Ectodermal cell (in vitro differentiated cells): ENCODE results near the gene SHE.

ENCODE experiments used
- H3K27ac ChIP-seq: 2 replicates; pipeline ENCODE4 v1.7.0; 2013; ENCODE audit warnings: mild to moderate bottlenecking, low read depth, low read length; ENCODE audit not compliant: insufficient read depth, poor library complexity, severe bottlenecking
- H3K27me3 ChIP-seq: 2 replicates; pipeline ENCODE4 v1.7.0; 2013; ENCODE audit warnings: mild to moderate bottlenecking, low read length; ENCODE audit not compliant: insufficient read depth, control insufficient read depth, poor library complexity, severe bottlenecking
- H3K36me3 ChIP-seq: one replicate; pipeline ENCODE4 v1.7.0; 2013; ENCODE audit warnings: low read length; ENCODE audit not compliant: control insufficient read depth, insufficient read depth
- H3K4me1 ChIP-seq: one replicate; pipeline ENCODE4 v1.7.0; 2013; ENCODE audit warnings: low read length; ENCODE audit not compliant: control insufficient read depth, insufficient read depth
- H3K4me3 ChIP-seq: 2 replicates; pipeline ENCODE4 v1.7.0; 2013; ENCODE audit warnings: low read depth, low read length, control low read depth; ENCODE audit not compliant: insufficient read depth
- H3K9me3 ChIP-seq: 2 replicates; pipeline ENCODE4 v1.7.0; 2013; ENCODE audit warnings: mild to moderate bottlenecking, low read length, moderate library complexity; ENCODE audit not compliant: control insufficient read depth
- WGBS, 2 experiments: methylation state at CpG; one replicate each; pipeline ENCODE4 v1.1.7; 2013; ENCODE audit warnings: missing lambda C conversion rate in 2 of 2; 5-methylcytosine and 5-hydroxymethylcytosine counted together

SHE gene

GRCh38 chr1:154466921-154467417 is 35.2 kb downstream of the SHE start:
- no peaks in the 10 kb centered on the region for H3K27me3 ChIP-seq
- no peaks in the 10 kb centered on the region for H3K9me3 ChIP-seq
- peaks cover 4% of the 10 kb centered on the region for H3K4me1 ChIP-seq
- no peaks in the 10 kb centered on the region for H3K36me3 ChIP-seq
- no peak overlapping the region for H3K4me3 ChIP-seq
- H3K27ac ChIP-seq: no peak overlapping the region
- 72 to 73% methylated on average over 8 of the region's 8 CpGs for WGBS, 2 experiments

DNA sequence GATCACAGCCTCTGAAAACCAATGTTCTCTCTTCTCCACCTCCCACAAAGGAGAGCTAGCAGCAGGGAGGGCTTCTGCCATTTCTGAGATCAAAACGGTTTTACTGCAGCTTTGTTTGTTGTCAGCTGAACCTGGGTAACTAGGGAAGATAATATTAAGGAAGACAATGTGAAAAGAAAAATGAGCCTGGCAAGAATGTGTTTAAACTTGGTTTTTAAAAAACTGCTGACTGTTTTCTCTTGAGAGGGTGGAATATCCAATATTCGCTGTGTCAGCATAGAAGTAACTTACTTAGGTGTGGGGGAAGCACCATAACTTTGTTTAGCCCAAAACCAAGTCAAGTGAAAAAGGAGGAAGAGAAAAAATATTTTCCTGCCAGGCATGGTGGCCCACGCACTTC is 36.0 kb downstream of the SHE start:
- 71 to 75% methylated on average over 3 of the region's 3 CpGs for WGBS, 2 experiments

GRCh38 chr1:154465621-154466195 is 36.5 kb downstream of the SHE start:
- 87 to 93% methylated on average over 7 to 8 of the region's 8 CpGs for WGBS, 2 experiments
- H3K9me3 ChIP-seq: no peaks in the 10 kb centered on the region
- H3K27ac ChIP-seq: no peak overlapping the region
- H3K4me3 ChIP-seq: no peak overlapping the region
- H3K36me3 ChIP-seq: no peaks in the 10 kb centered on the region
- H3K4me1 ChIP-seq: peaks cover 4% of the 10 kb centered on the region
- no peaks in the 10 kb centered on the region for H3K27me3 ChIP-seq

More for the DNA sequence above, 36.0 kb downstream of the SHE start:
- Histone ChIP-seq H3K36me3 (no peaks in the 10 kb centered on the region), H3K27ac (no peak overlapping the region), H3K27me3 (no peaks in the 10 kb centered on the region), H3K9me3 (no peaks in the 10 kb centered on the region), H3K4me3 (no peak overlapping the region), H3K4me1 (peaks cover 4% of the 10 kb centered on the region)

- H3K27ac ChIP-seq: no peak overlapping the region
- no peaks in the 10 kb centered on the region for H3K27me3 ChIP-seq
- no peak overlapping the region for H3K4me3 ChIP-seq
- no peaks in the 10 kb centered on the region for H3K9me3 ChIP-seq
- no peaks in the 10 kb centered on the region for H3K36me3 ChIP-seq
- WGBS, 2 experiments: 89 to 90% methylated on average over 4 of the region's 4 CpGs
- peaks cover 4% of the 10 kb centered on the region for H3K4me1 ChIP-seq
These were observed 38.7 kb downstream of the SHE start for GRCh38 chr1:154463512-154463990.

- Histone ChIP-seq H3K27ac (no peak overlapping the region), H3K9me3 (no peaks in the 10 kb centered on the region), H3K4me1 (no peaks in the 10 kb centered on the region), H3K4me3 (no peak overlapping the region), H3K27me3 (no peaks in the 10 kb centered on the region), H3K36me3 (no peaks in the 10 kb centered on the region)
- WGBS, 2 experiments: 92 to 93% methylated on average over 15 of the region's 15 CpGs
These were observed 41.4 kb downstream of the SHE start for GRCh38 chr1:154460695-154461260.

- no peaks in the 10 kb centered on the region for H3K4me1 ChIP-seq
- H3K27ac ChIP-seq: no peak overlapping the region
- no peak overlapping the region for H3K4me3 ChIP-seq
- no peaks in the 10 kb centered on the region for H3K27me3 ChIP-seq
- no peaks in the 10 kb centered on the region for H3K36me3 ChIP-seq
- no peaks in the 10 kb centered on the region for H3K9me3 ChIP-seq
These were observed 43.1 kb downstream of the SHE start for GRCh38 chr1:154459080-154459479.

DNA sequence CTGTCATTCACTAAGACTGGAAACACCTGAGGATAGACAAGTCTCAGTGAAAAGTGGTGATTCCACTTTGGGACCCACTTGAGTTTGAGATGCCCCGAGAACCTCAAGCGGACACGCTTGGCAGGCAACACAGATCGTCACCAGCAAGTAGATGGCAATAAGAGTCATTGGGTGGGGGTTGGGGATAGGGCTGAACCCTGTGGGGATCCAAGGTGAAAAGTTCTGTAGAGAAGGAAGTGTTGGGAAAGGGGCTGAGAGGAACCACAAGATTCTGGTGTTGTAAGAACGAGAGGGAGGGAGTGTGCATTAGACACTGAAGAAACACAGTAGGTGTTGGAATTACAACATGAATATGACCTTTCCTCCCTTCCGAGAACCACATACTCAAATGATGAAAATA is 45.6 kb downstream of the SHE start:
- 92 to 95% methylated on average over 6 of the region's 6 CpGs for WGBS, 2 experiments
- no peaks in the 10 kb centered on the region for H3K9me3 ChIP-seq
- H3K27me3 ChIP-seq: no peaks in the 10 kb centered on the region
- no peaks in the 10 kb centered on the region for H3K36me3 ChIP-seq
- no peaks in the 10 kb centered on the region for H3K4me1 ChIP-seq
- no peak overlapping the region for H3K4me3 ChIP-seq
- no peak overlapping the region for H3K27ac ChIP-seq

- 83 to 92% methylated on average over 5 of the region's 5 CpGs for WGBS, 2 experiments
- Histone ChIP-seq H3K4me1 (no peaks in the 10 kb centered on the region), H3K27me3 (no peaks in the 10 kb centered on the region), H3K9me3 (no peaks in the 10 kb centered on the region), H3K4me3 (no peak overlapping the region), H3K36me3 (no peaks in the 10 kb centered on the region), H3K27ac (no peak overlapping the region)
These were observed 47.7 kb downstream of the SHE start for GRCh38 chr1:154454386-154455120.

GRCh38 chr1:154453574-154454352 is 48.4 kb downstream of the SHE start:
- no peak overlapping the region for H3K27ac ChIP-seq
- no peaks in the 10 kb centered on the region for H3K4me1 ChIP-seq
- no peak overlapping the region for H3K4me3 ChIP-seq
- H3K9me3 ChIP-seq: no peaks in the 10 kb centered on the region
- H3K36me3 ChIP-seq: no peaks in the 10 kb centered on the region
- 84 to 86% methylated on average over 5 of the region's 5 CpGs for WGBS, 2 experiments
- H3K27me3 ChIP-seq: no peaks in the 10 kb centered on the region

GRCh38 chr1:154453161-154453560 is 49.1 kb downstream of the SHE start:
- Histone ChIP-seq H3K9me3 (no peaks in the 10 kb centered on the region), H3K36me3 (no peaks in the 10 kb centered on the region), H3K27me3 (no peaks in the 10 kb centered on the region), H3K4me3 (no peak overlapping the region), H3K27ac (no peak overlapping the region), H3K4me1 (no peaks in the 10 kb centered on the region)
- 89 to 95% methylated on average over 5 of the region's 5 CpGs for WGBS, 2 experiments
